Measurements from ENCODE around the gene RASSF7. TPM values are rescaled to one million over a fixed set of nuclear protein-coding genes. Genes with fewer than 3 reads are reported as not detected.

The RASSF7 gene
- total RNA-seq, 1 donor from 2014 or later: 45.5 TPM

GRCh38 chr11:536841-537621 lies 23.7 kb upstream of the RASSF7 start, which contains the start of gene LRRC56:
TSS of gene LRRC56 (plus strand) at chr11:537527. CDS start at chr11:540685, 3,158 bp downstream.
- Histone ChIP-seq H3K27me3 (ENCODE audit: control insufficient read depth, insufficient read depth, low read length) (no peaks in the 10 kb centered on the region), H3K4me3 (ENCODE audit: low read depth, low read length) (peak within 1 kb of the TSS; percentile 40), H3K36me3 (ENCODE audit: control insufficient read depth, insufficient read depth, low read length) (peaks cover 21% of the 10 kb centered on the region)
- TF ChIP-seq CTCF (IDR thresholded peaks at IDR 0.05; ENCODE audit: insufficient read depth, low read length, severe bottlenecking): no peak
- DNase-seq (ENCODE audit: low read depth): peak; percentile 57
- no peak for FAIRE-seq

DNA sequence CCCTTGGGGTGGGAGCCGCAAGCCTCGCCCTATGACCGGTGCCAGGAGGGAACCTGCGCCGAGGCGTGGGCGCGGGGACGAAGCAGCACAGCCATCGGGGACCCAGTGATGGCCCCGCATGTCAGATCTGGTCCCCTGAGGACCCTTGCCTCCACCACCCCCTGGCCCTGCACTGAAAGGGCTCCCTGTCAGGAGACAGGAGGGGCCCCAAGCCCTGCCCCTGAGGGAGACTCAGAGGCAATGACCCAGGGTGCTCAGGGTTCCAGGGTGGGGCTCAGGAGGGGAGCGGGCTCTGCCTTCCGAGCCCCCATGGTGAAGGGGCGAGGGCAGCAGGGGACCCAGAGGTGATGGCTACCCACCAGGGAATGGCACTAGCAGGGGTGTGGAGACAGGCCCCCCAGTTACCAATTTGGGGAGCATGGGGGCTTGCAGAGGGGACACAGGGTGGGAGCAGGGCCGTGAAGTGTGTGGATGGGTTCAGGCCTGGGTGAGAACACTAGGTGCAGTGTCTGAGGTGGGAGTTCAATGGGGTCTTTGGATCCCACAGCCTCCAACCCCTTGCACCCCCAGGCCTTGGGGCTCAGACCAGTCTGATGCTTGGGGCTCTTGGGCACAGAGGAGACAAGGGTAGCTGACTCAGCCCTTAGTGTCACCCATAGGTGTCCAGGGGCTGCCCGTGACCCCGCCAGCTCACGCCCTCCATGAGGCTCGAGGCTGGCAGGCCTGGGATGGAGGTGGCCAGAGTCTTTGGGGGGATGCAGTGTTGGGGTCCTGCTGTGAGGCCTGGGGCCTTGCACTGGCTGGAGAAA lies 22.9 kb upstream of the RASSF7 start:
- no peaks in the 10 kb centered on the region for H3K27me3 ChIP-seq (ENCODE audit: control insufficient read depth, insufficient read depth, low read length)
- H3K36me3 ChIP-seq (ENCODE audit: control insufficient read depth, insufficient read depth, low read length): peaks cover 16% of the 10 kb centered on the region
- peak overlapping the region; percentile 40 for H3K4me3 ChIP-seq (ENCODE audit: low read depth, low read length)
- FAIRE-seq (no peak), DNase-seq (ENCODE audit: low read depth) (no peak)
- TF ChIP-seq CTCF (IDR thresholded peaks at IDR 0.05; ENCODE audit: insufficient read depth, low read length, severe bottlenecking): no peak

- no peak overlapping the region for H3K4me3 ChIP-seq (ENCODE audit: low read depth, low read length)
- H3K27me3 ChIP-seq (ENCODE audit: control insufficient read depth, insufficient read depth, low read length): no peaks in the 10 kb centered on the region
- FAIRE-seq: peak; percentile 50
- no peak for DNase-seq (ENCODE audit: low read depth)
- TF ChIP-seq CTCF (IDR thresholded peaks at IDR 0.05; ENCODE audit: insufficient read depth, low read length, severe bottlenecking): no peak
- H3K36me3 ChIP-seq (ENCODE audit: control insufficient read depth, insufficient read depth, low read length): peaks cover 9% of the 10 kb centered on the region
Measured at GRCh38 chr11:538431-539051, 22.2 kb upstream of the RASSF7 start.

GRCh38 chr11:539971-540481 lies 20.7 kb upstream of the RASSF7 start:
- FAIRE-seq (no peak), DNase-seq (ENCODE audit: low read depth) (no peak)
- TF ChIP-seq CTCF (IDR thresholded peaks at IDR 0.05; ENCODE audit: insufficient read depth, low read length, severe bottlenecking): no peak
- Histone ChIP-seq H3K4me3 (ENCODE audit: low read depth, low read length) (no peak overlapping the region), H3K27me3 (ENCODE audit: control insufficient read depth, insufficient read depth, low read length) (no peaks in the 10 kb centered on the region), H3K36me3 (ENCODE audit: control insufficient read depth, insufficient read depth, low read length) (no peaks in the 10 kb centered on the region)

DNA sequence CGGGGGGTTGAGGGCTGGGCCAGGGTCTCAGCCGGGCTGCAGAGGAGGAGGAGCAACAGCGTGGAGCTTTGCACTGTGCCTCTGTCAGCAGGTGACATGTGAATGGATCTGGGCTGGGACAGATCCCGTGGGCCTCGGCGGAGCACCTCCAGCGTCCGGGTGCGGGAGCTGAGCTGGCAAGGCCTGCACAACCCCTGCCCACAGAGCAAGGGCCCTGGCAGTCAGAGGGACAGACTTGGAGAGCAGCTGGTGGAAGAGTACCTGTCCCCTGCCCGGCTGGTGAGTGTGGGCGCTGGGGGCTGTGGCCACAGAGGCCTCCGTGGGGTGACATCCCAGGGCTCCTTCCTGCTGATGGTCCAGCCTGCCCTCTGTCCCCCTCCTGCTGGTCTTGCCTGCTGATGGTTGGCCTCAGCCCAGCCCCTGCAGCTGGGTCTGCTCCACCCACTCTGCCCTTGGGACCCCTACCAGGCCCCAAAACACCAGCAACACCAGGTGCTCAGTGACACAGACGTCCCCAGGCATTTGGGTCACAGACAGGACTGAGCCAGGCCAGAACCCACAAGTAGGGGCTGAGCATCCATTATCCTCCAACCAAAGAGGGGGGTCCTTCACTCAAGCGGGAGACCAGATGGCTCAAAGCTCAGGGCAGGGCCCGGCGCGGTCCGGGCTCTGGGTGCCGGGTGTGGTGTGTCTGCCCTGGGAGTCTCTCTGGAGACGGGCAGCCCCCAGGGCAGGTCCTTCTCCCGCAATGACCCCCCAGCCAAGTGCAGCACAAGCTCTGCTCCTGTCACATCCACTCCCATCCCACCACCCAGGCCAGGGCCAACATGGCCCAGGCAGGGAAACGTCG lies 20.0 kb upstream of the RASSF7 start:
- no peak overlapping the region for H3K4me3 ChIP-seq (ENCODE audit: low read depth, low read length)
- TF ChIP-seq CTCF (IDR thresholded peaks at IDR 0.05; ENCODE audit: insufficient read depth, low read length, severe bottlenecking): no peak
- FAIRE-seq (no peak), DNase-seq (ENCODE audit: low read depth) (no peak)
- H3K36me3 ChIP-seq (ENCODE audit: control insufficient read depth, insufficient read depth, low read length): no peaks in the 10 kb centered on the region
- H3K27me3 ChIP-seq (ENCODE audit: control insufficient read depth, insufficient read depth, low read length): no peaks in the 10 kb centered on the region
